Activated T-cell treated with anti-CD3 and anti-CD28 coated beads, Interleukin-2, amount 50 U/mL, for 48 hours (primary cell): Measurements from ENCODE around the gene ACOT13.
A peak's percentile ranks its signal among the peaks of the same experiment; 100 is the strongest.
"Not testable (repeated sequence)": the region's sequence is repeated elsewhere in the genome, so short reads cannot be mapped to it uniquely, and the experiment has no call there.

Source experiments
- DNase-seq, 2 experiments: peaks; one replicate each; pipeline ENCODE4 v3.0.0-alpha.2; 2020

ACOT13 gene

GRCh38 chr6:24694198-24694597 is 27.3 kb downstream of the ACOT13 start:
- DNase-seq: no peak

DNA sequence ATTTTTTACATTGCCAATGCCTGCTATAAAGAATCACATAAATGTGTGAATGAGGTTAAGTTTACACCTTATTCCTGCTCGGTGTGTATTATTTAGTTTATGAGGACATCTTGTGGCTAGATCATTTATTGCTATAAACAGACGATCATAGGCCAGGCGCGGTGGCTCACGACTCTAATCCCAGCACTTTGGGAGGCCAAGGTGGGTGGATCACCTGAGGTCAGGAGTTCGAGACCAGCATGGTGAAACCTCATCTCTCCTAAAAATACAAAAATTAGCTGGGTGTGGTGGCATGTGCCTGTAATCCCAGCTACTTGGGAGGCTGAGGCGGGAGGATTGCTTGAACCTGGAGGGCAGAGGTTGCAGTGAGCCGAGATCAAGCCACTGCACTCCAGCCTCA is 28.8 kb downstream of the ACOT13 start:
- peak; percentile 50 to 59 for DNase-seq

DNA sequence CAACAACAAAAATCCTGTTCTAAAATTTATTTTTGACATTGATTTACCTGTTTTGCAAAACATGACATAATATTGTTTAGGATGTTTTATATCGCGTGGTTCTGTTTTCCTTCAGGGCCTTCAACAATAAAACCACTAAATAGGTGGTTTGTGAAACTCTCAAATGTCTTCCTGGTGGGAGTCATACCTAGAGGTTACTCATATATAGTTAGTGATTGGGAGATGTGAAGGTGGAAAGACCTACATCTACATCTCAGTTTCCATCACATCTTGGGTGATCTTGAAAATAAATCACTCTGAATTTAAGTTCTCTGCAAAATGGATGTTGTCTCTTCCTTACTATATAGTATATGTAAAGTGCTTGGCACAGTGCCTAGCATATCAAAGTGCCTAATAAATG is 29.2 kb downstream of the ACOT13 start:
- DNase-seq: no peak

- DNase-seq: no peak
These were observed 32.9 kb downstream of the ACOT13 start for GRCh38 chr6:24699521-24700359.

GRCh38 chr6:24702720-24703282 is 35.9 kb downstream of the ACOT13 start:
- no peak for DNase-seq

- DNase-seq: no peak
These were observed 37.6 kb downstream of the ACOT13 start for GRCh38 chr6:24704468-24704867.

DNA sequence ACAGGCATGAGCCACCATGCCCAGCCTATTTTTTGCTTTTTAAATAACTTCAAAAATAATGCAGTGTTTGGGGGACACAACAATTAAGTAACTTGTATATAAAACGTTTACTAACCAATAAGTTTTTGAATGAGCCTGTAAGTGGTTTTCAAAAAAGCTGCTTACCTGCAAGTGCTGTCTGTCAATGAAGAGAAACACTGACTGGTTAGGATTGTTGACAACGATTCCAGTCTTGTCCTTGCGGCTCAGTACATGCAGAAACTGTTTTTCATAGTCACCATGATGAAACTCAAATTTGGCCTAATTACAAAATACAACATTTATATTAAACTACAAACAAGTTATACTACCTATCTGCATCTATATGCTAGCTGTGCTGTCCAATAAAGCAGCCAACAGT is 41.7 kb downstream of the ACOT13 start:
- DNase-seq: no peak

- DNase-seq: no peak
These were observed 42.3 kb downstream of the ACOT13 start for GRCh38 chr6:24709014-24709711.

GRCh38 chr6:24710519-24711303 is 43.8 kb downstream of the ACOT13 start:
- no peak for DNase-seq

DNA sequence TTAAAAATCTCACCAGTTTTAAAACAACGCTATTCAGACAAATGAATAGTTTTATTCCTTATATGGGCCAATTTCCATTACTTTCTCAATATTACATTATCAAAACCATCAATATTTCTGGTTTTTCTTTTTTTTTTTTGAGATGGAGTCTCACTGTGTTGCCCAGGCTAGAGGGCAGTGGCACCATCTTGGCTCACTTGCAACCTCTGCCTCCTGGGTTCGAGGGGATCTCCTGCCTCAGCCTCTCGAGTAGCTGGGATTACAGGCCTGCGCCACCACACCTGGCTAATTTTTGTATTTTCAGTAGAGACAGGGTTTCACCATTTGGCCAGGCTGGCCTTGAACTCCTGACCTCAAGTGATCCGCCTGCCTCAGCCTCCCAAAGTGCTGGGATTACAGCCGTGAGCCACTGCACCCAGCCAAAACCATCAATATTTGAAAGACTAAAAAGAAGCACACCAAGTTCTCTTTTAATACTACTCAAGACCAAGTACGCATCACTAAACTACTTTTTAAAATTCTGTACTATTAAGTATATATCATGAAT is 49.8 kb downstream of the ACOT13 start:
- not testable (repeated sequence) for DNase-seq

GRCh38 chr6:24718449-24719124 is 51.7 kb downstream of the ACOT13 start:
- DNase-seq: no peak

DNA sequence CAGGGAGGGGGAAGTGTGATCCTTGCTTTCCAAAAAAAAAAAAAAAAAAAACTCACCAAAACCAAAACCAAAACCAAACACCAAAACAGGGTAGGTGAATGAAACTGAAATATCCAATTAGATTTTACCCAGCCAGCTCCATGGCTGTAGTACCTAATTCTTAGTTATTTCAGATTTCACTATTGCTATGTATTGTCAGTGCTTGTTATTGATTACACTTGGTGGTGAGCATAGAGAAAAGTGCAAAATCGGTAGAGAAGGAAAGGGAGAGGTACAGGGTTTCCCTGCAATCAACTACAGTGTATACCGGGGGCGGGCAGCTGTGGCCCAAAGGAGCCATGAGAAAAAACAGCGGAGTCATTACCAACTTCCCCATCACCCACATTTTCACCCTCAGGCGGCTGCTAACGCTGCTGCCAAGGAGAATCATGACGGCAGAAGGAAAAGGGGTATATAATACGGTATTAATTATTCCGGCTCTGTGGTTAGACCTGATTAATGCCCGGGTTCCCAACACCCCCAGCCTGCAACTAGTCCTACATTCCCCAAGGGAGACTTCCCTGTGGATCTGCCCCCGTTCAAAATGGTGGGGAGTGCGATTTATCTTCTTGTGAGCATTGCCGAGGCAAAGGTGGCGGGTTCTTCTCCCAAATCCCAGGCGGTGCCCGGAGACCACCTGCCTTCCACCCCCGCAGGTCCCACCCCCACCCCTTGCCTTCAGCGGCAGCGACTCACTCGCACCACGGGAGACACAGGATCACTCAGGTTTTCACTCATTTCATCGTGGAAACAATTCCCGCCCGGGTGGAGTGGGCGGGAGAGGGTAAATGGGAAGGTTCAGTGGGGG is 52.5 kb downstream of the ACOT13 start, which contains the start of gene C6orf62:
TSS of gene C6orf62 (minus strand) at position 30 of the 847 bp plus-strand sequence. CDS start 486 bp downstream, outside the sequence.
- DNase-seq: peak; percentile 75 to 78

- DNase-seq: peak; percentile 82 to 87
These were observed 53.3 kb downstream of the ACOT13 start for GRCh38 chr6:24720131-24720603.

- DNase-seq: peak; percentile 100
These were observed 54.0 kb downstream of the ACOT13 start for GRCh38 chr6:24720604-24721460.

DNA sequence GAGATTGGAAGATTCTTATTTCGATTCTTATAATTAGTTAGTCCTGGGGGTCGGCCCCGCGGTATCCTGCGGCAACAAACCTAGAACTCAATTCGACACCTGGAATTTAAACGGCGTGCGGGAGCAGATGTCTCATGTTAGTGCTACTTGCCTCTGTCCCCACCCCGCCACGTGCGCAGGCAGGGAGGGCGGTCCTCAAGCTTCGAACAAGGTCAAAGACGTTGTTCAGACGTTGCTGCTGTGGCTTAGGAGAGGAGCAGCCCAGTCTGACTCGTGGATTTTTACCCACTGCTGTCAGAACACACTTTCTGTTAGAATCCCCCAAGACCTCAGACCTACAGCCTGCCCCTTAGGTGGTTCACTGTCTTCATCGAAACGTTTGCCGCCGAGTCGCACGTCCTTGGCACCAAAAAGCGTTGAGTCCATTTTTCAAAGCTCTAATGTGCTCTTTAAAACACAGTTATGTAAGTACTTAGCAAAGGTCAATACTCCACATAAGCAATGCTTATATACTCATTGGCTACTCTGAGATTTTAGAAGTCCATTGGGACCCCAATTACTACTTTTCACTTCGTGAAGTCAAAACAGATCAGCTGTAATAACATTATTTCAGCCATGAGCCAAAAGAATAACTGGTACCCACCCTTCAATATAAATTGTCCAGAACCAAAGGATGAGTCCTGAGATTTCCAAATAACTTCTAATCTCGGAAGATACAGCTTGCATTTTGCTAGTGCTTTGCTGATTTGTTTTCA is 54.8 kb downstream of the ACOT13 start:
- no peak for DNase-seq

DNA sequence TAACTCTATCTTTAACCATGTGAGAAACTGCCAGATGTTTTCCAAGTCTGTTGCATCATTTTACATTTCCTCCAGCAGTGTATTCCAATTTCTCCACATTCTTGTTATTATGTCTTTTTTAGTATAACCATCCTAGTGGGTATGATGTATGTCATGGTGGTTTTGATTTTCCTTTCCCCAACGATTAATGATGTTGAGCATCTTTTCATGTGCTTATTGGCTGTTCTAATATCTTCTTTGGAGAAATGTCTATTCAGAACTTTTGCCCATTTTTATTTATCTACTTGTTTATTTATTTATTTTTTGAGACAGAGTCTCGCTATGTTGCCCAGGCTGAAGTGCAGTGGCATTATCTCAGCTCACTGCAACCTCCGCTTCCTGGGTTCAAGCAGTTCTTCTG is 56.4 kb downstream of the ACOT13 start:
- DNase-seq: no peak

DNA sequence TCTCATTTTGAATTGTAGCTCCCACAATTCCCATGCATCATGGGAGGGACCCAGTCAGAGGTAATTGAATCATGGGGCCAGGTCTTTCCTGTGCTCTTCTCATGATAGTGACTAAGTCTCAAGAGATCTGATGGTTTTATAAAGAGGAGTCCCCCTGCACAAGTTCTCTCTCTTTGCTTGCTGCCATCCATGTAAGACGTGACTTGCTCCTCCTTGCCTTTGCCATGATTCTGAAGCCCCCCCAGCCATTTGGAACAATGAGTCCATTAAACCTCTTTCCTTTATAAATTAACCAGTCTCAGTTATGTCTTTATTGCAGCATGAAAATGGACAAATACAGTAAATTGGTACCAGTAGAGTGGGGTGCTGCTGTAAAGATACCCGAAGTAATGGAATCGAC is 63.8 kb downstream of the ACOT13 start:
- DNase-seq: not testable (repeated sequence)

DNA sequence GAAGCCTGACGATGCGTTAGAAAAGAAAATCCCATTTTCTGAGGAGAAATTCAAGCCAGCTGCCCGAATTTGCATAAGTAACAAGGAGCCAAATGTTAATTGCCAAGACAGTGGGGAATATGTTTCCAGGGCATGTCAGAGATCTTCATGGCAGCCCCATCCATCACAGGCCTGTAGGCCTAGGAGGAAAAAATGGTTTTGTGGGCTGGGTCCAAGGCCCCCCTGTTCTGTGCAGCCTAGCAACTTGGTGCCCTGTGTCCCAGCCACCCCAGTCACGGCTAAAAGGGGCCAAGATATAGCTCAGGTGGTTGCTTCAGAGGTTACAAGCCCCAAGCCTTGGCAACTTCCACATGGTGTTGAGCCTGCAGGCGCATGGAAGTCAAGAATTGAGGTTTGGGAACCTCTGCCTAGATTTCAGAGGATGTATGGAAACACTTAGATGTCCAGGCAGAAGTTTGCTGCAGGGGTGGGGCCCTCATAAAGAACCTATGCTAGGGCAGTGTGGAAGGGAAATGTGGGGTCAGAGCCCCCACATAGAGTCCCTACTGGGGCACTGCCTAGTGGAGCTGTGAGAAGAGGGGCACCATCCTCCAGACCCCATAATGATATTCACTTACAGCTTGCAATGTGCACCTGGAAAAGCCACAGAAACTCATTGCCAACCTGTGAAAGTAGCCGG is 64.7 kb downstream of the ACOT13 start:
- not testable (repeated sequence) for DNase-seq
